Tibial nerve (tissue), 4 donors: Measurements from ENCODE around the gene BCAS3. TPM values are rescaled to one million over a fixed set of nuclear protein-coding genes. Genes with fewer than 3 reads are reported as not detected.

Experiments
- DNase-seq, 2 donors: peaks; one replicate each; pipeline ENCODE4 v3.0.0-alpha.2; 2019; ENCODE audit warnings: low spot score in 2 of 2
- H3K27ac ChIP-seq, 4 donors: fragments of 200-600 bp; sonication (generic) in 3 of 4; one replicate each; pipeline ENCODE4 v1.5.1; 2017 to 2019; ENCODE audit warnings: mild to moderate bottlenecking in 1 of 4
- H3K27me3 ChIP-seq, 2 donors: fragments of 200-600 bp; sonication (generic) in 1 of 2; one replicate each; pipeline versions ENCODE4 v1.5.1 to v1.6.0; 2017 to 2019
- H3K36me3 ChIP-seq, 3 donors: fragments of 200-600 bp; sonication (generic); one replicate each; pipeline ENCODE4 v1.5.1; 2018 to 2019
- H3K4me1 ChIP-seq, 4 donors: fragments of 200-600 bp; sonication (generic) in 3 of 4; one replicate each; pipeline ENCODE4 v1.5.1; 2017 to 2019
- H3K4me3 ChIP-seq, 4 donors: fragments of 200-600 bp; sonication (generic) in 3 of 4; one replicate each; pipeline ENCODE4 v1.5.1; 2017 to 2019; ENCODE audit warnings: mild to moderate bottlenecking in 1 of 4, moderate library complexity in 1 of 4
- H3K9me3 ChIP-seq, 4 donors: fragments of 200-600 bp; sonication (generic) in 3 of 4; one replicate each; pipeline ENCODE4 v1.5.1; 2017 to 2019
- EP300 ChIP-seq, 2 donors: sonication (generic); formaldehyde crosslinking; IDR thresholded peaks; one replicate each; pipeline ENCODE4 v1.6.1; 2017; ENCODE audit warnings: antibody characterized with exemption in 2 of 2, mild to moderate bottlenecking in 1 of 2
- POLR2A ChIP-seq, 2 donors: fragments of 450-650 bp; IDR thresholded peaks; one replicate each; pipeline ENCODE4 v1.6.1; 2017; ENCODE audit warnings: antibody characterized with exemption in 2 of 2, mild to moderate bottlenecking in 2 of 2, moderate library complexity in 2 of 2
- WGBS, 2 donors: methylation state at CpG; one replicate each; pipeline ENCODE4 v1.1.5; 2018; 5-methylcytosine and 5-hydroxymethylcytosine counted together
- total RNA-seq, 4 donors: library from RNA; depleted of rRNA; stranded (reverse); fragments of >200 nt; gene quantifications; one replicate each; pipeline ENCODE4 v1.1.0, GENCODE V29; 2016
- TF ChIP-seq, protein P1 (sequence below), 5 experiments: fragments of 200-600 bp in 3 of 5; fragments of 450-650 bp in 2 of 5; sonication (generic) in 3 of 5; IDR thresholded peaks; one replicate each; pipeline ENCODE4 v1.5.1; 2016 to 2019; ENCODE audit warnings: antibody characterized with exemption in 5 of 5, mild to moderate bottlenecking in 3 of 5, moderate library complexity in 2 of 5

The BCAS3 gene
- total RNA-seq, 4 donors from 2014 or later = 26.4 to 48.1 (median 44.8) TPM

- DNase-seq = no peak
- Histone ChIP-seq H3K9me3 (no peaks in the 10 kb centered on the region), H3K4me3 (no peak overlapping the region), H3K4me1 (peaks cover 0 to 29% (median 6%) of the 10 kb centered on the region in 4 donors), H3K27me3 (no peaks in the 10 kb centered on the region), H3K27ac (peak overlapping the region in 2 of 4 donors; percentile 19 to 51), H3K36me3 (no peaks in the 10 kb centered on the region)
- no peak for TF ChIP-seq POLR2A (IDR thresholded peaks at IDR 0.05)
- TF ChIP-seq, protein P1, sequence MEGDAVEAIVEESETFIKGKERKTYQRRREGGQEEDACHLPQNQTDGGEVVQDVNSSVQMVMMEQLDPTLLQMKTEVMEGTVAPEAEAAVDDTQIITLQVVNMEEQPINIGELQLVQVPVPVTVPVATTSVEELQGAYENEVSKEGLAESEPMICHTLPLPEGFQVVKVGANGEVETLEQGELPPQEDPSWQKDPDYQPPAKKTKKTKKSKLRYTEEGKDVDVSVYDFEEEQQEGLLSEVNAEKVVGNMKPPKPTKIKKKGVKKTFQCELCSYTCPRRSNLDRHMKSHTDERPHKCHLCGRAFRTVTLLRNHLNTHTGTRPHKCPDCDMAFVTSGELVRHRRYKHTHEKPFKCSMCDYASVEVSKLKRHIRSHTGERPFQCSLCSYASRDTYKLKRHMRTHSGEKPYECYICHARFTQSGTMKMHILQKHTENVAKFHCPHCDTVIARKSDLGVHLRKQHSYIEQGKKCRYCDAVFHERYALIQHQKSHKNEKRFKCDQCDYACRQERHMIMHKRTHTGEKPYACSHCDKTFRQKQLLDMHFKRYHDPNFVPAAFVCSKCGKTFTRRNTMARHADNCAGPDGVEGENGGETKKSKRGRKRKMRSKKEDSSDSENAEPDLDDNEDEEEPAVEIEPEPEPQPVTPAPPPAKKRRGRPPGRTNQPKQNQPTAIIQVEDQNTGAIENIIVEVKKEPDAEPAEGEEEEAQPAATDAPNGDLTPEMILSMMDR (IDR thresholded peaks at IDR 0.05) = no peak
- TF ChIP-seq EP300 (IDR thresholded peaks at IDR 0.05) = no peak
- 62 to 78% methylated on average over 8 of the region's 8 CpGs for WGBS, 2 donors
Observed at GRCh38 chr17:61335105-61335844, 657.6 kb downstream of the BCAS3 start.

DNA sequence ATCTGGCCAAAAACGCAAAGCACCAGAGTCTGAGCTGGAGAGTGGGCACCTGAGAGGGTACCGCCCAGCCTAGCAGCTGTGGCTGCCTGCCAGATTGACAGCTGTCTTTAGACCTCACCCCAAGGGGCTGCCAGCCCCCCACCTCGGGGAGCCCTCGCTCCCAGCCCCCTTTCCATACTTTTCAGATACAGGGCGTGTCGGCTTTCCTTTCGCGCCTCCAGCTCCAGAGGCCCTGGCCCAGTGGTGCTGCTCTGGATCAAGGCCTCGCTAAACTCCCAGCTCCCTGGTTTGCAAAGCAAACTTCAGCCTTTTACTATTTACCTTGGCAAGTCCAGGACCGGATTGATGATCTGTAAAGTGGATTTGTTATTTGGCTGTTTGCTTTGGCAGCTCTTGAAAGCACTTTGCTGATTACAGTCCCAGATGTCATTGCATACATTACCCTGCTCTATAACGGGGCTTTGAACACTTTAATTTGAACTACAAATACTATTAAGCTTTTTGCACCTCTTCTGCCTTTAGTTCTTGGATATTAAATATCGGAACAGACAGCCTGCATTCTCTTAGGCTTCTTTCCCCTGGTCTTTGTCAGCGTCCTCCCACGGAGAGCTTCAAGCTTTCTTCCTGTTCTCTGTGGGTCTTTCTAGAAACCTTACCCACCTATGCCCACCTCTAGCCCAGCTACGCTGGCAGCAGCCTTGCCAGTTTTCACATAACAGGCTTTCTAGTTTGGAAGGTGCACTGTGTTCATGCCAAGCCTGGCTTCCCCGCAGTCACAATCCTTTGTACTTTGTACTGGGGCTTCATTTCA, 658.4 kb downstream of the BCAS3 start:
- H3K4me3 ChIP-seq = no peak overlapping the region
- no peak for TF ChIP-seq EP300 (IDR thresholded peaks at IDR 0.05)
- H3K4me1 ChIP-seq = peaks cover 0 to 27% (median 6%) of the 10 kb centered on the region in 4 donors
- no peaks in the 10 kb centered on the region for H3K36me3 ChIP-seq
- no peak for DNase-seq
- no peaks in the 10 kb centered on the region for H3K27me3 ChIP-seq
- WGBS, 2 donors = 59 to 60% methylated on average over 16 of the region's 16 CpGs
- peak overlapping the region in 2 of 4 donors; percentile 12 to 39 for H3K27ac ChIP-seq
- H3K9me3 ChIP-seq = no peaks in the 10 kb centered on the region

DNA sequence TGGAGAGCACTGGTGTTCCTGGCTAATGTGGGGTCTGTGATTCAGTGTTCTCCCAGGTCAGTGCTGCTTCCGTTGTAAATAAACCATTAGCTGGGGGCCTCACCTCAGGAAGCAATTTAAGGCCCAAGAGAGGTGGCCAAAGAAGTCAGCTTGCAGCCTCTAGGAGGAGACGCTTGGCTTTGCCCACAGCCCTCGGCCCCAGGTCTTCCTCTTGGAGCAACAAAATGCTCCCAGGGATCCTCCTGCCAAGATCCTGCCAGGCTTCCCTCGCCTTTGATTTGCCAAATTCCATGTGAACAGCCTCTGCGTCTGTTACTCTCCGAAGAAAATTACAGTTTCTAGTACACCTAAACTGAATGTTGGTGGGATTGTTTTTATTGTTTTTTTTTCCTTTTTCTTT, 659.6 kb downstream of the BCAS3 start:
- Histone ChIP-seq H3K4me1 (peaks cover 0 to 15% (median 3%) of the 10 kb centered on the region in 4 donors), H3K9me3 (no peaks in the 10 kb centered on the region), H3K27me3 (no peaks in the 10 kb centered on the region), H3K4me3 (no peak overlapping the region), H3K27ac (no peak overlapping the region), H3K36me3 (no peaks in the 10 kb centered on the region)
- WGBS, 2 donors = 78 to 84% methylated on average over 6 of the region's 6 CpGs
- DNase-seq = no peak
- TF ChIP-seq, protein P1 (IDR thresholded peaks at IDR 0.05) = no peak
- TF ChIP-seq EP300 (IDR thresholded peaks at IDR 0.05) (no peak), POLR2A (IDR thresholded peaks at IDR 0.05) (no peak)

GRCh38 chr17:61338000-61338798, 660.5 kb downstream of the BCAS3 start:
- TF ChIP-seq POLR2A (IDR thresholded peaks at IDR 0.05) (no peak), EP300 (IDR thresholded peaks at IDR 0.05) (no peak)
- TF ChIP-seq, protein P1 (IDR thresholded peaks at IDR 0.05) = no peak
- 72 to 74% methylated on average over 12 of the region's 12 CpGs for WGBS, 2 donors
- Histone ChIP-seq H3K27ac (peak overlapping the region in 2 of 4 donors; percentile 1 to 48), H3K9me3 (no peaks in the 10 kb centered on the region), H3K36me3 (no peaks in the 10 kb centered on the region), H3K27me3 (no peaks in the 10 kb centered on the region), H3K4me3 (no peak overlapping the region), H3K4me1 (peaks cover 0 to 15% (median 3%) of the 10 kb centered on the region in 4 donors)
- no peak for DNase-seq

GRCh38 chr17:61338874-61339478, 661.3 kb downstream of the BCAS3 start:
- TF ChIP-seq, protein P1 (IDR thresholded peaks at IDR 0.05) = no peak
- TF ChIP-seq EP300 (IDR thresholded peaks at IDR 0.05) (no peak), POLR2A (IDR thresholded peaks at IDR 0.05) (no peak)
- no peak overlapping the region for H3K4me3 ChIP-seq
- H3K9me3 ChIP-seq = no peaks in the 10 kb centered on the region
- no peaks in the 10 kb centered on the region for H3K27me3 ChIP-seq
- H3K36me3 ChIP-seq = no peaks in the 10 kb centered on the region
- H3K4me1 ChIP-seq = peaks cover 0 to 15% (median 3%) of the 10 kb centered on the region in 4 donors
- DNase-seq = no peak
- H3K27ac ChIP-seq = no peak overlapping the region
- WGBS, 2 donors = 87 to 96% methylated on average over 5 of the region's 5 CpGs
